ENCODE measurements around the gene MIPOL1. TPM values are rescaled to one million over a fixed set of nuclear protein-coding genes. Genes with fewer than 3 reads are reported as not detected.

The MIPOL1 gene
- total and polyA plus RNA-seq, 4 donors, result 0.51 to 6.6 (median 1.9) TPM

DNA sequence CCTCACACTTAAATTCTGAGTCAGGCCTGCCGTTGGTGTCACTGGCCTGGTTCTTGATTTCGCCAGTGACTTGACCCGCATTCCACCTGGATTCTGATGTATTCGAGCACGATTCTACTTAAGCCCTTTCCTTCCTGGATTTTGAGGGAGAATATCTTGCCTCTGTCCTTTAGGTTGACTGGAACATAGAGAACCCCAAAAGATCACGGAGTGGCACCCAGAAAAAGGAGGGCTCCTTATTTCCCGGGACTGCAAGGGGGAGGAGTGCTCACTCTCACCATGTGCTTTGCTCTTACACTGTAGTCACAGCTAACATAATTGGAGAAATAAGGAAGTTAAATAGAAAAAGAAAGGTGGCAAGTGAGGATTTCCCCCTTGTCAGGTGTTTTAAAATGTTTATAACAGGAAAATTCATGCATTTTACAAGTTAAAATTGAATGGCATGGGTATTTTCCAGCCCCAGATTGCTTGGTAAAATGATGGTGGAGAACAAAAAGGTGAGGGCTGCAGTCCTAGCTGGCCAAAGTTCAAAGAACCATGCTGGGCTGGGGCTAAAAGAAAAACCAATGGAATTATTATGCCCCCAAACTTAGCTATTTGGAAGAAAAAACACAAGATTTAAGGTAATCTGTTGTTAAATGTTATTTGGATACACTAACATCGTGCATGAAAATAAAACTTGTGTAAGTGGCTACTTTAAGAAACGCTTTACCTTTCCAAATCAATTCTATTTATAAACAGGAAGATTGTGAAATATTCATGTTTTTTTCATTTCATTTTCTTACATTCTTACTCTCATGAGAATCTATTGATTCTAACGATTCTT lies 388.4 kb downstream of the MIPOL1 start:
- H3K27me3 ChIP-seq (ENCODE audit: control insufficient read depth in 4 of 4, insufficient read depth in 4 of 4, low read length in 3 of 4), result no peaks in the 10 kb centered on the region
- peaks cover 0 to 6% (median 2%) of the 10 kb centered on the region in 4 donors for H3K4me1 ChIP-seq (ENCODE audit: control insufficient read depth in 4 of 4, insufficient read depth in 4 of 4, low read length in 3 of 4)
- DNase-seq (ENCODE audit: low spot score), result no peak
- no peaks in the 10 kb centered on the region for H3K9me3 ChIP-seq (ENCODE audit: control insufficient read depth in 4 of 4, low read length in 3 of 4)
- no peak overlapping the region for H3K4me3 ChIP-seq (ENCODE audit: low read depth in 1 of 3, low read length in 3 of 3)
- WGBS, result 28% methylated on average over 10 of the region's 10 CpGs
- H3K36me3 ChIP-seq (ENCODE audit: control insufficient read depth in 4 of 4, insufficient read depth in 3 of 4, low read depth in 1 of 4, low read length in 3 of 4), result no peaks in the 10 kb centered on the region
- H3K9ac ChIP-seq (ENCODE audit: low read depth in 1 of 2, low read length in 2 of 2), result peak overlapping the region in 1 of 2 donors; percentile 93
- H3K27ac ChIP-seq (ENCODE audit: low read depth in 1 of 2, low read length in 2 of 2), result peak overlapping the region; percentile 45 to 86
- TF ChIP-seq NR2F2 (IDR thresholded peaks at IDR 0.05), result no peak
- TF ChIP-seq MAX (IDR thresholded peaks at IDR 0.05), result peak; percentile 9
- TF ChIP-seq HNF4A (conservative IDR thresholded peaks at IDR 0.05), result peak; percentile 30 to 38
- no peak for TF ChIP-seq RXRA (IDR thresholded peaks at IDR 0.05)
- no peak for TF ChIP-seq SP1 (IDR thresholded peaks at IDR 0.05)
- no peak for TF ChIP-seq ATF3 (IDR thresholded peaks at IDR 0.05)
- no peak for TF ChIP-seq ZBTB33 (IDR thresholded peaks at IDR 0.05)
- no peak for TF ChIP-seq EGR1 (IDR thresholded peaks at IDR 0.05; ENCODE audit: low read depth in 2 of 2)
- TF ChIP-seq FOXA1 (IDR thresholded peaks at IDR 0.05), result no peak
- TF ChIP-seq TAF1 (conservative IDR thresholded peaks at IDR 0.05), result no peak
- no peak for TF ChIP-seq RAD21 (IDR thresholded peaks at IDR 0.05)
- TF ChIP-seq, protein P1, sequence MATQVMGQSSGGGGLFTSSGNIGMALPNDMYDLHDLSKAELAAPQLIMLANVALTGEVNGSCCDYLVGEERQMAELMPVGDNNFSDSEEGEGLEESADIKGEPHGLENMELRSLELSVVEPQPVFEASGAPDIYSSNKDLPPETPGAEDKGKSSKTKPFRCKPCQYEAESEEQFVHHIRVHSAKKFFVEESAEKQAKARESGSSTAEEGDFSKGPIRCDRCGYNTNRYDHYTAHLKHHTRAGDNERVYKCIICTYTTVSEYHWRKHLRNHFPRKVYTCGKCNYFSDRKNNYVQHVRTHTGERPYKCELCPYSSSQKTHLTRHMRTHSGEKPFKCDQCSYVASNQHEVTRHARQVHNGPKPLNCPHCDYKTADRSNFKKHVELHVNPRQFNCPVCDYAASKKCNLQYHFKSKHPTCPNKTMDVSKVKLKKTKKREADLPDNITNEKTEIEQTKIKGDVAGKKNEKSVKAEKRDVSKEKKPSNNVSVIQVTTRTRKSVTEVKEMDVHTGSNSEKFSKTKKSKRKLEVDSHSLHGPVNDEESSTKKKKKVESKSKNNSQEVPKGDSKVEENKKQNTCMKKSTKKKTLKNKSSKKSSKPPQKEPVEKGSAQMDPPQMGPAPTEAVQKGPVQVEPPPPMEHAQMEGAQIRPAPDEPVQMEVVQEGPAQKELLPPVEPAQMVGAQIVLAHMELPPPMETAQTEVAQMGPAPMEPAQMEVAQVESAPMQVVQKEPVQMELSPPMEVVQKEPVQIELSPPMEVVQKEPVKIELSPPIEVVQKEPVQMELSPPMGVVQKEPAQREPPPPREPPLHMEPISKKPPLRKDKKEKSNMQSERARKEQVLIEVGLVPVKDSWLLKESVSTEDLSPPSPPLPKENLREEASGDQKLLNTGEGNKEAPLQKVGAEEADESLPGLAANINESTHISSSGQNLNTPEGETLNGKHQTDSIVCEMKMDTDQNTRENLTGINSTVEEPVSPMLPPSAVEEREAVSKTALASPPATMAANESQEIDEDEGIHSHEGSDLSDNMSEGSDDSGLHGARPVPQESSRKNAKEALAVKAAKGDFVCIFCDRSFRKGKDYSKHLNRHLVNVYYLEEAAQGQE (IDR thresholded peaks at IDR 0.05), result no peak
- TF ChIP-seq, protein P2, sequence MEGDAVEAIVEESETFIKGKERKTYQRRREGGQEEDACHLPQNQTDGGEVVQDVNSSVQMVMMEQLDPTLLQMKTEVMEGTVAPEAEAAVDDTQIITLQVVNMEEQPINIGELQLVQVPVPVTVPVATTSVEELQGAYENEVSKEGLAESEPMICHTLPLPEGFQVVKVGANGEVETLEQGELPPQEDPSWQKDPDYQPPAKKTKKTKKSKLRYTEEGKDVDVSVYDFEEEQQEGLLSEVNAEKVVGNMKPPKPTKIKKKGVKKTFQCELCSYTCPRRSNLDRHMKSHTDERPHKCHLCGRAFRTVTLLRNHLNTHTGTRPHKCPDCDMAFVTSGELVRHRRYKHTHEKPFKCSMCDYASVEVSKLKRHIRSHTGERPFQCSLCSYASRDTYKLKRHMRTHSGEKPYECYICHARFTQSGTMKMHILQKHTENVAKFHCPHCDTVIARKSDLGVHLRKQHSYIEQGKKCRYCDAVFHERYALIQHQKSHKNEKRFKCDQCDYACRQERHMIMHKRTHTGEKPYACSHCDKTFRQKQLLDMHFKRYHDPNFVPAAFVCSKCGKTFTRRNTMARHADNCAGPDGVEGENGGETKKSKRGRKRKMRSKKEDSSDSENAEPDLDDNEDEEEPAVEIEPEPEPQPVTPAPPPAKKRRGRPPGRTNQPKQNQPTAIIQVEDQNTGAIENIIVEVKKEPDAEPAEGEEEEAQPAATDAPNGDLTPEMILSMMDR (IDR thresholded peaks at IDR 0.05; ENCODE audit: low read depth, low read length, missing input control), result no peak
- peak; percentile 72 for TF ChIP-seq YY1 (IDR thresholded peaks at IDR 0.05)
- TF ChIP-seq FOXA2 (IDR thresholded peaks at IDR 0.05), result no peak
- no peak for TF ChIP-seq GABPA (IDR thresholded peaks at IDR 0.05 in 1 of 2, conservative IDR thresholded peaks at IDR 0.05 in 1 of 2)
- TF ChIP-seq JUND (IDR thresholded peaks at IDR 0.05), result no peak
- no peak for TF ChIP-seq HNF4G (IDR thresholded peaks at IDR 0.05)
